ENCODE measurements around the gene NTM. TPM values are rescaled to one million over a fixed set of nuclear protein-coding genes. Genes with fewer than 3 reads are reported as not detected.
A peak's percentile ranks its signal among the peaks of the same experiment; 100 is the strongest.

Gene NTM
- total and polyA plus RNA-seq, 2 experiments from 2014 or later = 1.1 to 1.7 TPM

- Histone ChIP-seq H3K4me1 (ENCODE audit: low read depth) (no peaks in the 10 kb centered on the region), H3K9me3 (ENCODE audit: low read depth) (no peaks in the 10 kb centered on the region), H3K36me3 (no peaks in the 10 kb centered on the region), H3K27me3 (peaks cover 6% of the 10 kb centered on the region), H3K4me3 (no peak overlapping the region), H3K27ac (no peak overlapping the region)
- no peak for DNase-seq (ENCODE audit: low read depth in 1 of 2, low spot score in 1 of 2)
- TF ChIP-seq, protein P1, sequence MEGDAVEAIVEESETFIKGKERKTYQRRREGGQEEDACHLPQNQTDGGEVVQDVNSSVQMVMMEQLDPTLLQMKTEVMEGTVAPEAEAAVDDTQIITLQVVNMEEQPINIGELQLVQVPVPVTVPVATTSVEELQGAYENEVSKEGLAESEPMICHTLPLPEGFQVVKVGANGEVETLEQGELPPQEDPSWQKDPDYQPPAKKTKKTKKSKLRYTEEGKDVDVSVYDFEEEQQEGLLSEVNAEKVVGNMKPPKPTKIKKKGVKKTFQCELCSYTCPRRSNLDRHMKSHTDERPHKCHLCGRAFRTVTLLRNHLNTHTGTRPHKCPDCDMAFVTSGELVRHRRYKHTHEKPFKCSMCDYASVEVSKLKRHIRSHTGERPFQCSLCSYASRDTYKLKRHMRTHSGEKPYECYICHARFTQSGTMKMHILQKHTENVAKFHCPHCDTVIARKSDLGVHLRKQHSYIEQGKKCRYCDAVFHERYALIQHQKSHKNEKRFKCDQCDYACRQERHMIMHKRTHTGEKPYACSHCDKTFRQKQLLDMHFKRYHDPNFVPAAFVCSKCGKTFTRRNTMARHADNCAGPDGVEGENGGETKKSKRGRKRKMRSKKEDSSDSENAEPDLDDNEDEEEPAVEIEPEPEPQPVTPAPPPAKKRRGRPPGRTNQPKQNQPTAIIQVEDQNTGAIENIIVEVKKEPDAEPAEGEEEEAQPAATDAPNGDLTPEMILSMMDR (IDR thresholded peaks at IDR 0.05; ENCODE audit: low read depth, low read length) = no peak
These were observed 236.5 kb downstream of the NTM start for GRCh38 chr11:131606811-131607335.

GRCh38 chr11:131609337-131609736 lies 238.9 kb downstream of the NTM start:
- Histone ChIP-seq H3K27ac (no peak overlapping the region), H3K27me3 (peaks cover 4% of the 10 kb centered on the region), H3K9me3 (ENCODE audit: low read depth) (no peaks in the 10 kb centered on the region), H3K36me3 (no peaks in the 10 kb centered on the region), H3K4me3 (no peak overlapping the region), H3K4me1 (ENCODE audit: low read depth) (no peaks in the 10 kb centered on the region)
- DNase-seq (ENCODE audit: low read depth in 1 of 2, low spot score in 1 of 2) = peak in 1 of 2 donors; percentile 57
- TF ChIP-seq, protein P1 (IDR thresholded peaks at IDR 0.05; ENCODE audit: low read depth, low read length) = no peak

GRCh38 chr11:131609921-131610320 lies 239.5 kb downstream of the NTM start:
- TF ChIP-seq, protein P1 (IDR thresholded peaks at IDR 0.05; ENCODE audit: low read depth, low read length) = no peak
- no peaks in the 10 kb centered on the region for H3K9me3 ChIP-seq (ENCODE audit: low read depth)
- DNase-seq (ENCODE audit: low read depth in 1 of 2, low spot score in 1 of 2) = no peak
- H3K4me1 ChIP-seq (ENCODE audit: low read depth) = no peaks in the 10 kb centered on the region
- H3K27me3 ChIP-seq = peaks cover 4% of the 10 kb centered on the region
- H3K4me3 ChIP-seq = no peak overlapping the region
- no peaks in the 10 kb centered on the region for H3K36me3 ChIP-seq
- no peak overlapping the region for H3K27ac ChIP-seq

GRCh38 chr11:131611322-131611721 lies 240.9 kb downstream of the NTM start:
- DNase-seq (ENCODE audit: low read depth in 1 of 2, low spot score in 1 of 2) = no peak
- TF ChIP-seq, protein P1 (IDR thresholded peaks at IDR 0.05; ENCODE audit: low read depth, low read length) = no peak
- Histone ChIP-seq H3K27me3 (peaks cover 4% of the 10 kb centered on the region), H3K4me1 (ENCODE audit: low read depth) (no peaks in the 10 kb centered on the region), H3K9me3 (ENCODE audit: low read depth) (no peaks in the 10 kb centered on the region), H3K27ac (no peak overlapping the region), H3K36me3 (no peaks in the 10 kb centered on the region), H3K4me3 (no peak overlapping the region)

DNA sequence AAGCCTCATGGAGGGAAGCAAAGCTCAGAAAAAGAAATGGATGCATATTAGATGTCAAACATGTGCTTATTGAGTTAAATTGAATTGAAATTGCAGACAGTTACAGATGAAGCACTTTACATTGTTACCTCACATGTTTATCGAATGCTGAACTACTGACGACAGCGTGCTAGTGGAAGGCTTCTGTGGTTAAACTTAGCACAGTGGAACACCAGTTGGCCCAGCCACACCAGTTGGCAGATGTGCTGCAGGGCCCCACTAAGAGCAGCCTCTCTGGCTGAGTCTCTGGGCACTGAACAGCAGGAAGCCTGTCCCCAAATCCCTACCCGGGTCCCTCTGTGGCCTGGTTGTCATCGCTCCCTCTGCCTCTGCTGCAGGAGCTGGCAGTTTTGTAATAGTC lies 242.1 kb downstream of the NTM start:
- Histone ChIP-seq H3K27ac (no peak overlapping the region), H3K4me1 (ENCODE audit: low read depth) (no peaks in the 10 kb centered on the region), H3K4me3 (no peak overlapping the region), H3K36me3 (no peaks in the 10 kb centered on the region), H3K27me3 (peaks cover 4% of the 10 kb centered on the region), H3K9me3 (ENCODE audit: low read depth) (no peaks in the 10 kb centered on the region)
- DNase-seq (ENCODE audit: low read depth in 1 of 2, low spot score in 1 of 2) = no peak
- TF ChIP-seq, protein P1 (IDR thresholded peaks at IDR 0.05; ENCODE audit: low read depth, low read length) = no peak
